Left ventricle myocardium superior (tissue), 1 donor: Measurements from ENCODE around the gene KRT34. TPM values are rescaled to one million over a fixed set of nuclear protein-coding genes. Genes with fewer than 3 reads are reported as not detected.
"Not testable (repeated sequence)": the region's sequence is repeated elsewhere in the genome, so short reads cannot be mapped to it uniquely, and the experiment has no call there.

Source experiments
- ATAC-seq: fragments of 200-7000 bp; cut with Tn5 transposase; one replicate; pipeline ENCODE4 v1.9.1; 2020; ENCODE audit warnings: mild to moderate bottlenecking, moderate library complexity
- DNase-seq: peaks from one replicate; pipeline ENCODE4 v3.0.0-alpha.2; 2020
- intact Hi-C: fragments of 100-400 bp; cut with micrococcal nuclease; formaldehyde crosslinking; loops from one replicate; pipeline ENCODE4 v1.11.0; 2022
- total RNA-seq: library from RNA; stranded (reverse); fragmentation: NEBNext Ultra II Directional; extraction: Animal tissue kit (Norgen Biotek cat#: 25700); gene quantifications from one replicate; pipeline ENCODE4 v1.2.1, GENCODE V29; 2021
- donor health status: DM: no; HTN: yes; CAD: no; lungs with severe emphysema.

The KRT34 gene
- total RNA-seq, 1 donor from 2014 or later: not detected

DNA sequence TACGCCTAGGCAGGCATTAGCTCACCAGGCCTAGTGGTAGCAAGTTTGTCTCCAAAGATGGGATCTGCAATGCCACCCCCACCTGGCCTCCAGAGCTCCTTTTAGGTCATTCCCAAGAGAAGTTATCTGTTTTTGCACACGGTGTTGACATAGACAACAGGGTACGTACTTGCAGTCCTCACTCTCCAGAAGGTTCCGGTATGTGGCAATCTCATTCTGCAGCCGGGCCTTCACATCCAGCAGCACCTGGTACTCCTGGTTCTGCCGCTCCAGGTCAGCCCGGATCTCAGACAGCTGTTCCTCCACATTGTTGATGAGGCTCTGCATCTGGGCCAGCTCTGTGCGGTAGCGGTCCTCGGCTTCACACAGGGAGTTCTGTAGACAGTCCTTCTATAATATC is 25.1 kb upstream of the KRT34 start:
- DNase-seq (no peak), ATAC-seq (no peak)
- intact Hi-C loops: no loop called here

DNA sequence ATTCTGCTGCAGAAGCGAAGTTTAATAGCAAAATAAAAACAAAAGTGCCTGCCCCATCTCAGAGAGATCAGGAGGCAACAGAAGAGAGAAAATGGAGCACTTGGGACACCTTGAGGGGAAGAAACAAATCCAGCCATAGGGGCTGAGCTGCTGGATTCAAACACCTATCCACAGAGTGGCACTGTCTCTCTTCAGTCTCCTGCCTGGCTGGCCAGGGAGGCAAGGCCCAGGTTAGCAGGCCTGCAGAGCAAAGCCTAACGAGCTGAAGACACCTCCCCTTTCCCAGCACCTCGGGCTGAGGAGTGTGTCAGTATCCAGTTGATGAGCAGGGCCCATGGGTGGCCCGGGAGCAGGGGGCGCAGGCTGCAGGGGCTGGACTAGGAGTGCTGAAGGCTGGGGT is 24.1 kb upstream of the KRT34 start:
- intact Hi-C loops: no loop called here
- DNase-seq: no peak

DNA sequence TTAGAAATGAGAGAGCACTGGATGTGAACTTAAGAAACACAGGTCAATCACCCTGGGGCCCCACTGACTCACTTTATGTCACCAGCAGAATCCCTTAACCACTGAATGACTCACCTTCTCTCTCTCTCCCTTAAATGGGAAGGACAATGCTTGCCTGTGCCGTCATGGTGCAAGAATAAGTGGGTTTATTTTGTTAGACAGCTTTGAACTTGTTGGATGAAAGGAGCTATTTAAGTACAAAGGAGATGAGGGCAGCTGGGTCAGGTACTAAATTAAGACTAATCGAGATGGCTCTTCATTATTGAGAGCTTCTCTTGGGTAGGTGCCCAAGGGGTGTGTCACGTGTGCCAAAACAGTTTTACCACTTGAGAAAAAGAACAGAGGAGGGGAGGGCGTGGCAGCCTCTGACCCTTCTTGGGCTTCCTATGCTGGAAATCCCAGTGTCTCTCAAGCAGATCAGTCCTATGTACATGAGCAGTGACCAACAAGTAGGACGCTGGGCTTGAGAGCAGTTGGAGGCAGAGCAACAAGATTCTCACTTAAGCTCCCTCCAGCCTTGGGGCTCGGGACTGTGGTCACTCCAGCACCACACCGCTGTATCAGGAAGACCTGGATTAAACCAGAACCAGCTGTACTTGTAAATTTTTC is 22.0 kb upstream of the KRT34 start:
- intact Hi-C loops: no loop called here
- DNase-seq: no peak
- peak; percentile 85 for ATAC-seq

More for the DNA sequence above, 24.1 kb upstream of the KRT34 start:
- peak; percentile 42 for ATAC-seq

DNA sequence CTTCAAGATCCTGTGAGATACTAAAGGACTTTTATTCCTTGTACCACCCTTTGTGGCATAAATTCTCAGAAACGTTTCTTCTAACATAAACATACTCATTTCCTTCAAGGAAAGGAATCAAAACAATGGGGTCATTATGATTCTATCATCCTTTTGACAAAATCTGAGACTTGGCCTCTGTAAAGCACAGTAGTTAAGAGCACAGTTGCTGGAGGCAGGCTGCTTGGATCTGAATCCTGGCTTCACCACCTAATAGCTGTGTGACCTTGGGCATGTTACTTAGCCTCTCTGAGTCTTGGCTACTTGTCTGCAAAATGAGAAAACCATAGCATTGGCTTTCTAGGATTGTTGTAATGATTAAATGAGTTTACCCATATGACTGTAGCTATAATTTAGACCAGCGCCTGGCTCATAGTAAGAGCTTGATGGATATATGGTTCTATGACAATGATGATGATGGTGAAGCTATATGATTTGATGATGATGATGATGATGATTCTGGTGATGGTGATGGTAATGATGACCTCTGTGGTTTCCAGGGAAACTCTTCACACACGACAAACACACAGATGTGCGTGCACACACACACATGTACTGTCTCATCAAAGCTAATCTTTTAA is 21.4 kb upstream of the KRT34 start:
- DNase-seq: no peak
- no peak for ATAC-seq
- intact Hi-C loops: no loop called here

DNA sequence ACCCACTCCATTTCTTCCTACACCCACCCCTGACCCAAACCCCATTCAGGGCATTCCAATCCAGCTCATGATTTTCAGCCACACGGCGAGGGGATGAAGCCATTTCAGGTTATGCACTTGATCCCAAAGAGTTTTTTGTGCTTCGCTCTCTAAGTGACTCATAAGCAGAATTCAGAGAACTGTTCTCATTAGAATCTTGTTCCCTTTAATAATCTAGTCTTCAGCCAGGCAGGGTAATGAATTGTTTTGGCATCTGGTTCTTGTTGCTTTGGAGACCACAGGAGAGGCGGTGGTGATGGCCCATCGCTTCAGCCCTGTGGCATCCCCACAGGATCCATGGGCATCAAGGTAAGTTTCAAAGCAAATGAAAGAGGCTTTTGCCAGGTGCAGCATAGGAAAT is 20.1 kb upstream of the KRT34 start:
- ATAC-seq: no peak
- intact Hi-C loops: no loop called here
- no peak for DNase-seq

DNA sequence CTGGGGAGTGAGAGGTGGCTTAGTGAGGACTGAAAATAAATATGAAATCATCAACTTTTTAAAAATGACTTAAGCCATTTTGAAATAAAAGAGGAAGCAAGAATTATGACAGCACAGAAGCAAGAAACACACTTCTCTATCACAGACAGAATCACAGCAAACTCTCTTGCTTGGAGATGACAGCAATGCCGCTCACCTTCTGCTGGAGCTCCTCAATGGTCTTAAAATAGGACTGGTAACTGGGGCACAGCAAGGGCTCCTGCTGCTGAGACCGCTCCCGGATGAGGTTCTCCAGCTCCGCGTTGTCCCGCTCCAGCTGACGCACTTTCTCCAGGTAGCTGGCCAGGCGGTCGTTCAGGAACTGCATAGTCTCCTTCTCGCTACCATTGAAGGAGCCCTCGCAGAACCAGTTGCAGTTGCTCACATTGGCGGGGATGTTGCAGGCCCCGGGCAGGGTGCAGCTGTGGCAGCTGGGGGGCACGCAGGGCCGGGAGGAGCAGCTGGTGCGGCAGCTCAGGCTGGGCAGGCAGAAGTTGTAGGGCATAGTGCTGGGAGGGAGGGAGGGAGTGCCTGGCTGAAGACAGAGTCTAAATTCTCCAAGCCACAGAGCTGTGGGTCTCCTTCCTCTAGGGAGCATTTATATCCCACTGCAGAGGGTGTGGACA is 15.0 kb upstream of the KRT34 start, which contains the start of gene KRT31:
Gene KRT31, minus strand, starts transcription at position 613 of the 665 bp plus-strand sequence. Its CDS starts 69 bp downstream, at position 544.
- DNase-seq (no peak), ATAC-seq (no peak)

DNA sequence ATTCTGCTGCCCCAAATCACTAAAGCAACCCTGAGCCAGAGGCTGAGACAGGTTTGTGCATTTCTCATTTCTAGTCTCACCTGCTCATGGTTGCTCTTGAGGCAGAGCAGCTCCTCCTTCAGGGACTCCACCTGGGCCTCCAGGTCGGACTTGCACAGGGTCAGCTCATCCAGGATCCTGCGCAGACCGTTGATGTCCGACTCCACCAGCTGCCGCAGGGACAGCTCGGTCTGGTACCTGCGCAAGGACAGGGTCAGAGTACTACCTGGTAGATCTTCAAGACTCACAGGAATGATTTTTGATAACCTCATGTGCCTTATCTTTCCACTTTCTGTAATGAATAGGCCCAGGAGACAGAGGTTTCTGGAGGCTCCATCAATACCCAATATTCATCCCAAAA is 14.2 kb upstream of the KRT34 start:
- ATAC-seq: no peak
- no peak for DNase-seq
- intact Hi-C loops: no loop called here

More for the DNA sequence above, 15.0 kb upstream of the KRT34 start, which contains the start of gene KRT31:
- intact Hi-C loops: no loop called here

DNA sequence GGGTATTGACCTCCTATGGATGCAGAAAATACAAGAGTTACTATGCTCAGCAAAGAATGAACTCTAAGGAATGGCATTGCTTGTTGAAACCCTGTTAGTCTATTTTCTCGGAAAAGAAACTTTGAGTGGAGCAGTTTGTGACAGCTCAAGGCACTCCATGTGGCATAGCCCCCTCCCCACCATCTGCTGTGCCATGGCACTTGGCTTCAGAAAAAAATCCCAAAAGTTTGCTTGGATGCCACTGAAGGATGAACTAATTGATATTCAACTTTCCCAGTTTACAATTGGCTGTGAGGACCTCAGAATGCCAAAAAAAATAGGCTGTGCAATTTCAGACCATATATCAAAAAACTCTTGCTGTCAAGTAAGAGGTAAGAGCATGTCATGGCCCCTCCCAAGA is 13.5 kb upstream of the KRT34 start:
- DNase-seq: no peak
- intact Hi-C loops: no loop called here
- ATAC-seq: no peak

DNA sequence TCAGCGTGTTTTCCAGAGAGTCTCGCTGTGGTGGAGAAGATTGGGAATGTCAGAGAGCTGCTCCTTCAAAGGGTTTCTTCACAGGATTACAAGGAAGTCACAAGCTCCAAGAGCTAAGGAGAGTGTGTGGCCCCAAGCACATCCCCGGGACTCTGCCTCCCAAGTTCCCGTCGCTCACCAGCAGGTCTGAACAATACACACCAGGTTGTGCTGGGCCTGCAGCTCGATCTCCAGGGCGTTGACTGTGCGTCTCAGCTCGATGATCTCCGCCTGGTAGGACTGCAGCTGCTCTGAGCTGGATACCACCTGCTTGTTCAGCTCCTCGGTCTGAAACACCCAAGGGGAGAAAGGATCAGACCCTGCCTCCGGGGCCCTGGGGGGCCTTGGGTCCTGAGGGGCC is 12.9 kb upstream of the KRT34 start:
- intact Hi-C loops, ATAC-seq, DNase-seq: not testable (repeated sequence)

DNA sequence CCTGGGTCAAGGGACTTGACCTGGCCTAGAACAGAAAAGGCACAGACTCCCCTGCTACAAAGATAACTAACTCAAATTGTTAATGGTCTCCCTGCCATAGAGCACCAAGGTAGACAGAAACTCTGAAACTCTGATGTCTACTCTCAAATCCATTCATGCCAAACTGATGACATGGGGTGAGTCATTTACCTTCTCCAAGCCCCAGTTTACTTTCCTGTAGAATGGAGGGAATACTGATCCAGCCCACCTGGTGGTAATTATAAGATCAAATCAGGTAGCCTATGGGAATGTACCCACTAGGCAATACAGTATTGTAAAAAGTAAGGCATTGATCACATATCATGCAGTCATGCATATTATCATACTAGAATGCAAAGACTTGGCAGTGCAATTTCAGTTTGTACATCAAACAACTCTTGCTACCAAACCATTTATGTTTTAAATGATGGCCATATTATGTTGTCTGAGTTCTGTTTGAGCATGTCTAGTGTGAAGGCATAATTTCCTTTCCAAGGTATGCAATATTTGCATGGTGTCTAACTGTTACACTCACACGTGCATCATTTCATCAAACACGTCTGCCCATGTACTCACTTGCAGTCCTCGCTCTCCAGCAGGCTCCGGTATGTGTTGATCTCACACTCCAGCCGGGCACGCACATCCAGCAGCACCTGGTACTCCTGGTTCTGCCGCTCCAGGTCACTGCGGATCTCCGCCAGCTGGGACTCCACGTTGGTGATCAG is 12.3 kb upstream of the KRT34 start:
- no peak for DNase-seq
- intact Hi-C loops: no loop called here
- no peak for ATAC-seq

DNA sequence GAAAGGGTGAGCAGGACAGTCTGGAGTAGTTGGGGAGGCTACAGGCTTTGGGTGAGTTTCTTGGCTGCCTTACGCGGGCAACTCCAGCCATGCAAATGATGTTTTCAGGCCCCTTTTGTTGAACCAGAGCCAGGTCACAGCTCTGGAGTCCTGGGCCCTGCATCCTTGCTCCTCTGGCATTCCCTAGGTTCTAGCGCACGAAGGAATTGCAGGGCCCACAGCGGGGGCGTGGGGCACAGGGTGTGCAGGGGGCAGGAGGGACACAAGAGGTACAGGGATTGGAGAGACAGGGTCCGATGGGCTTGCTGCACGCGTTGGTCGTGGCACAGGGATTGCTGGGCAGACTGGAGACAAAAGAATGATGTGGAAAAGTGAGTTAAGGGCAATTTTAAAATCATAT is 11.7 kb upstream of the KRT34 start:
- intact Hi-C loops: no loop called here
- no peak for DNase-seq
- ATAC-seq: peak; percentile 28

DNA sequence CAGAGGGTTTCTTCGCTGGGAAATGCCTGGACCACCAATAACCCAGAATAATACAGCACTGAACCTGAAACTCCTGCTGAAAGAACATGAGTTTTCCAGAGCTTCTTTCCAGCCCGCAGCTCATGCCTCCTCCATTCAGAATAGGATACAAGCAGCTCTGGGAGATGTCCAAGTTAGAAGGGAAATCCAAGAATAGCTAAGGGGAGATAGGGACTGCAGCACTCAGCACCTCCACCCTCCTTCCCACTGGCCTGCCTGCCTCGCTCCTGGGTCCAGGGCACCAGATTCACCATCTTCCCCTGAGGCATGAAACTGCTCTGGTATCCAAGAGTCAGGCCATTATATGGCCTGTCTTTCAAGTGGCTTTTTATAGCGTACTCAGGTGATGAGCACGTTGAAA is 11.2 kb upstream of the KRT34 start:
- peak; percentile 43 for DNase-seq
- intact Hi-C loops: no loop called here
- ATAC-seq: peak; percentile 99

DNA sequence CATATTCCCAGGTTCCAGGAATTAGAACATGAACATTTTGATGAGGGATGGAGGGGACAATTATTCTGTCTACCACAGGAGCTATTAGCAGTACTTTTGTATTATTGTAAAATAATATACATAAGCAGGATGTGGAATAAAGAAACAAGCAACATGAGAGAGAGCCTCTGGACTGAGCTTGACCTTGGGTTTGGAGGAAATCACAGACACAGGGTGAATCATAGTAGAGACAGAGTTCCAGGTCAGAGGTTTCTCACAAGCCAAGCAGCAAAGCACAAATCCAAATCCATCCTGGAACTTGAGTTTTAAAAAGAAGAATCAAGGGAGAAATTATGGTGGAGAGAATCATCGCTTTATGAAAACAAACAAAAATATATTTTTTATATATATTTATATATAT is 10.2 kb upstream of the KRT34 start:
- no peak for DNase-seq
- intact Hi-C loops: no loop called here
- no peak for ATAC-seq

DNA sequence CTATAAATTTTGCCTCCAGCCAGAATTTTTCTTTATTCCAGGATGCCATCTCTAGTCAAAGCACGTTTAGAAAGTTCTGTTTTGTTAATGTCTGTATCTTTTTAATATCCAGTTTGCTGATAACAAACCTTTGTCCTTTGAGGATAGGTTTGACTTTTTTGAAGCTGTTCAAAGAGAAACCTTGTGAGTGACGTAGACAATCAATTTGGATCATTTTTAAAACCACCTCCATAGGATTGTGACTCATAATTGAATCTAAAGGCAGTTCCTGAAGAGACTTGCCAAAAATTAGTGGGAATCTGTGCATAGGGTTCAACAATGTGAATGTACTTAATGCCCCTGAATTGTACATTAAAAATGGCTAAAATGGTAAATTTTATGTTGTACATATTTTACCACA is 9.4 kb upstream of the KRT34 start:
- ATAC-seq: no peak
- DNase-seq: no peak
- intact Hi-C loops: no loop called here

DNA sequence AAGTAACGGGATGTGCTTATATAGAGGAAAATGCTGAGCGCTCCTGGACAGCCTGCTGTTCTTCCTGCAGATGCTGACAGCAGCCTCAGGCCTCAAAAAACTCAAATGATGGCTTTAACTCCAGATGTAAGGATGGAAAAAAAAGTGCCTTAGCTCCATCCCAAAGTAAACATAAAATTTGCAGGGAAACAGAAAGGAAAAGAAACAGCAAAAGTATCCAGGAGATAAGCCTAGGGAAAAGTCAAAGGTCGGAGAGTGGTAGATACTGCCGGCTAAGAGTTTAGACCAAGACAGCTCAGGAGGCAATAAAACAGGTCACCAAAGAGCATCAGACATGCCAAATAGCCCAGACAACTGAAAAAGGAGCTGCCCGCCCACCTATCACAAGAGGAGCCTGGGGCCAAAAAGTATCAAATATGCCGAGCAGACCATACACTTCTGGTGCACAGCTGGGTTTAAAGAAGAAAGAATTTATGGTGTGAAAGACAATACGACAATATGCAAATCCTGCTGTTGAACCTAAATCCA is 8.4 kb upstream of the KRT34 start:
- DNase-seq (no peak), ATAC-seq (no peak)
- intact Hi-C loops: no loop called here

DNA sequence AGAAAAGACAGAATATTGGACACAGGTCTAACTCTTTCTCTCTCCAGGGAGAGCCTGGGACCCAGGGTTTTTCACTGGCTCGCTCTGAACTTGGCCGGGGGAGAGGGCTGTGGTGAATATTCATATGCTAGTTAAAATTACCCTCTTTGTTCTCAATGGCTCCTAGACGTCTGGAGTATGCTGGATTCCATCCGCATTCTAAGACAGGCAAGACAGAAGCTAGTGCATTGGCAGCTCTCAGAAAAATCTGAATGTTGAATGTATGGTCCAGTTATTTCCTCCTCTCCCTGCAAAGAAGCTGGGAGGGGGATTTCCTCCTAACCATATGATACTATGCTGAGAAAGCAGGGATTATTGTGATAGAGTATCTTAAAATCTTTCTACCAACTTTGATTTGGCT is 5.6 kb upstream of the KRT34 start:
- DNase-seq: no peak
- intact Hi-C loops: no loop called here
- ATAC-seq: no peak

DNA sequence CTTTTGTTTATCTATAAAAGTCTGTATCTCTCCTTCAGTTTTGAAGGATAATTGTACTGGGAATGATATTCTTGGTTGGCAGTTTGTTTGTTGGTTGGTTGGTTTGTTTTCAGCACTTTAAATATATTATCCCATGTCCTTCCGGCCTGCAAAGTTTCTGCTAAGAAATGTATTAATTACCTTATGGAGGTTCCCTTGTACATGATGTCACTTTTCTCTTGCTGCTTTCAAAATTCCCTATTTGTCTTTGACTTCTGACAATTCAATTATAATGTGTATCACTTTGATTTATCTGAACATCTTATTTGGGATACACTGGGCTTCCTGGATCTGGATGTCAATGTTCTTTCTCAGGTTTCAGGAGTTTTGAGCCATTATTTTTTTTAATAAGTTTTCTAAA is 4.1 kb upstream of the KRT34 start:
- ATAC-seq: no peak
- intact Hi-C loops: no loop called here

DNA sequence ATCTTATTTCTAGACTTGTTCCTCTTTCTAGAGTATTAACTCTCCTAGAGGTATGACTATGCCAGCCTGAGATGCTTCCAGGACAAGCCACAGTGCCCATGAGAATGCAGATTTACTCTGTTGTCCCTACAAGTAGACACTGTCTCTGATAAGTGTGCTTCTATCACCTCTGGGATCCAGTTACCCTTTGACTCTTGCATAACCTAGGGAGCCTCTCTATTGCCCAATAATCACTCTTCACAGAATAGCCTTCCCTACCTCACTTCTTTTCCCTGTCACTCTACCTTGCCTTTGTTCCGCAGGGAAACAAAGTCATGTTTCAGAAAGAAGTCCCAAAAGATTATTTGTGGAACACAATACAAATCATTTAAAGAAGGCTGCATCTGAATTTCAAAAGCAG is 1.6 kb upstream of the KRT34 start:
- DNase-seq (no peak), ATAC-seq (no peak)
- intact Hi-C loops: no loop called here

More for the DNA sequence above, 4.1 kb upstream of the KRT34 start:
- DNase-seq: no peak

DNA sequence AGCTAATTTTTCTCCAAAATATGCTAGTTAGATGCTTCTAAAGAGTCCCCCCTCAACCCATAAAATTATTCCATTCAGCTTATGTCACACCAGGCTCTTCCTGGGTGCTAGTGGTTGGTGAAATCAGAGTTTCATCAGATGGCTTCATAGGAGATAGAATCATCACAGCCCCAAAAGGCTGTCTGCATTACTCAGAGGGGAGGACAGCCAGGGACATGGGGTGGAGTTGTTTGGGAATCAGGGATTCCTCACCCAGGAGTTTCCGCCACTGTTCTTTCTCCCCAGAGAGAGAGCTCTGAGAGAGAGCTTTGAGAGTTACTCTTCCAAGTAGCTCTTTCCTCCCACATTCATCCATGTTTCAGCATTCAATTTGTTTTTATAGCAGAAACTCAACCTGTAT is 288 bp upstream of the KRT34 start:
- no peak for DNase-seq
- no peak for ATAC-seq
- intact Hi-C loops: no loop called here

DNA sequence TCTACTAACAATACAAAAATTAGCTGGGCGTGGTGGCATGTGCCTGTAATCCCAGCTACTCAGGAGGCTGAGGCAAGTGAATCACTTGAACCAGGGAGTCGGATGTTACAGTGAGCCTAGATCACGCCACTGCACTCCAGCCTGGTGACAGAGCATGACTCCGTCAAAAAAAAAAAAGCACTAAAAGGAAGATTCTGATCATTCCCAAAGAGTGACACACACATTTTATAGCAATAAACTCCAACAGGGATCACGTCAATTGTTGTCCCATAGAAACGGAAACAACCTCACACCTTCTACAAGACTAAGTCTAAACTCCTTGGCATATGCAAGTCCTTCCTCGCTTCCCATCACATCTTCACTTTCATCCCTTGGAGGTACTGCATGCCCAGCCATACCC is 2.0 kb downstream of the KRT34 start:
- intact Hi-C loops, DNase-seq, ATAC-seq: not testable (repeated sequence)
